ENCODE data around the gene TEKT3.
A peak's percentile ranks its signal among the peaks of the same experiment; 100 is the strongest.

TEKT3 gene

GRCh38 chr17:15341385-15341849 lies at the start of gene TEKT3:
Gene TEKT3, minus strand, starts transcription at chr17:15341597. Its CDS starts 10,012 bp downstream, at chr17:15331585.
- peak within 1 kb of the TSS; percentile 66 for H3K9ac ChIP-seq (ENCODE audit: low read depth, low read length)
- peak within 1 kb of the TSS; percentile 76 for H3K4me3 ChIP-seq (ENCODE audit: low read depth, low read length)
- no peaks in the 10 kb centered on the region for H3K4me1 ChIP-seq (ENCODE audit: control insufficient read depth, insufficient read depth, low read length)
- H3K27me3 ChIP-seq (ENCODE audit: control insufficient read depth, insufficient read depth, low read length): peaks cover 24% of the 10 kb centered on the region
- H3K9me3 ChIP-seq (ENCODE audit: control insufficient read depth, insufficient read depth, low read length): no peaks in the 10 kb centered on the region
- no peaks in the 10 kb centered on the region for H3K36me3 ChIP-seq (ENCODE audit: control insufficient read depth, insufficient read depth, low read length)

GRCh38 chr17:15388356-15389041 lies 47.1 kb upstream of the TEKT3 start:
- Histone ChIP-seq H3K4me3 (ENCODE audit: low read depth, low read length) (no peak overlapping the region), H3K27me3 (ENCODE audit: control insufficient read depth, insufficient read depth, low read length) (no peaks in the 10 kb centered on the region), H3K9ac (ENCODE audit: low read depth, low read length) (no peak overlapping the region), H3K36me3 (ENCODE audit: control insufficient read depth, insufficient read depth, low read length) (no peaks in the 10 kb centered on the region), H3K9me3 (ENCODE audit: control insufficient read depth, insufficient read depth, low read length) (no peaks in the 10 kb centered on the region), H3K4me1 (ENCODE audit: control insufficient read depth, insufficient read depth, low read length) (no peaks in the 10 kb centered on the region)

GRCh38 chr17:15386083-15386482 lies 44.7 kb upstream of the TEKT3 start:
- no peak overlapping the region for H3K9ac ChIP-seq (ENCODE audit: low read depth, low read length)
- H3K9me3 ChIP-seq (ENCODE audit: control insufficient read depth, insufficient read depth, low read length): no peaks in the 10 kb centered on the region
- H3K4me3 ChIP-seq (ENCODE audit: low read depth, low read length): no peak overlapping the region

GRCh38 chr17:15385305-15385704 lies 43.9 kb upstream of the TEKT3 start:
- H3K4me3 ChIP-seq (ENCODE audit: low read depth, low read length): no peak overlapping the region
- H3K9ac ChIP-seq (ENCODE audit: low read depth, low read length): no peak overlapping the region
- H3K36me3 ChIP-seq (ENCODE audit: control insufficient read depth, insufficient read depth, low read length): no peaks in the 10 kb centered on the region
- H3K9me3 ChIP-seq (ENCODE audit: control insufficient read depth, insufficient read depth, low read length): no peaks in the 10 kb centered on the region
- H3K27me3 ChIP-seq (ENCODE audit: control insufficient read depth, insufficient read depth, low read length): no peaks in the 10 kb centered on the region
- H3K4me1 ChIP-seq (ENCODE audit: control insufficient read depth, insufficient read depth, low read length): no peaks in the 10 kb centered on the region

More at GRCh38 chr17:15386083-15386482, 44.7 kb upstream of the TEKT3 start:
- Histone ChIP-seq H3K4me1 (ENCODE audit: control insufficient read depth, insufficient read depth, low read length) (no peaks in the 10 kb centered on the region), H3K27me3 (ENCODE audit: control insufficient read depth, insufficient read depth, low read length) (no peaks in the 10 kb centered on the region), H3K36me3 (ENCODE audit: control insufficient read depth, insufficient read depth, low read length) (no peaks in the 10 kb centered on the region)

GRCh38 chr17:15384142-15384787 lies 42.9 kb upstream of the TEKT3 start:
- no peaks in the 10 kb centered on the region for H3K4me1 ChIP-seq (ENCODE audit: control insufficient read depth, insufficient read depth, low read length)
- no peaks in the 10 kb centered on the region for H3K36me3 ChIP-seq (ENCODE audit: control insufficient read depth, insufficient read depth, low read length)
- no peaks in the 10 kb centered on the region for H3K27me3 ChIP-seq (ENCODE audit: control insufficient read depth, insufficient read depth, low read length)
- no peaks in the 10 kb centered on the region for H3K9me3 ChIP-seq (ENCODE audit: control insufficient read depth, insufficient read depth, low read length)
- H3K4me3 ChIP-seq (ENCODE audit: low read depth, low read length): no peak overlapping the region
- H3K9ac ChIP-seq (ENCODE audit: low read depth, low read length): no peak overlapping the region

GRCh38 chr17:15382914-15383313 lies 41.5 kb upstream of the TEKT3 start:
- no peak overlapping the region for H3K9ac ChIP-seq (ENCODE audit: low read depth, low read length)
- no peak overlapping the region for H3K4me3 ChIP-seq (ENCODE audit: low read depth, low read length)
- no peaks in the 10 kb centered on the region for H3K4me1 ChIP-seq (ENCODE audit: control insufficient read depth, insufficient read depth, low read length)
- no peaks in the 10 kb centered on the region for H3K27me3 ChIP-seq (ENCODE audit: control insufficient read depth, insufficient read depth, low read length)
- H3K9me3 ChIP-seq (ENCODE audit: control insufficient read depth, insufficient read depth, low read length): no peaks in the 10 kb centered on the region
- H3K36me3 ChIP-seq (ENCODE audit: control insufficient read depth, insufficient read depth, low read length): no peaks in the 10 kb centered on the region

- H3K4me1 ChIP-seq (ENCODE audit: control insufficient read depth, insufficient read depth, low read length): no peaks in the 10 kb centered on the region
- H3K4me3 ChIP-seq (ENCODE audit: low read depth, low read length): no peak overlapping the region
- H3K36me3 ChIP-seq (ENCODE audit: control insufficient read depth, insufficient read depth, low read length): no peaks in the 10 kb centered on the region
- H3K9me3 ChIP-seq (ENCODE audit: control insufficient read depth, insufficient read depth, low read length): no peaks in the 10 kb centered on the region
- no peak overlapping the region for H3K9ac ChIP-seq (ENCODE audit: low read depth, low read length)
- H3K27me3 ChIP-seq (ENCODE audit: control insufficient read depth, insufficient read depth, low read length): no peaks in the 10 kb centered on the region
Measured at GRCh38 chr17:15381707-15382106, 40.3 kb upstream of the TEKT3 start.

GRCh38 chr17:15380446-15380845 lies 39.0 kb upstream of the TEKT3 start:
- no peak overlapping the region for H3K9ac ChIP-seq (ENCODE audit: low read depth, low read length)
- no peak overlapping the region for H3K4me3 ChIP-seq (ENCODE audit: low read depth, low read length)
- H3K4me1 ChIP-seq (ENCODE audit: control insufficient read depth, insufficient read depth, low read length): no peaks in the 10 kb centered on the region
- no peaks in the 10 kb centered on the region for H3K36me3 ChIP-seq (ENCODE audit: control insufficient read depth, insufficient read depth, low read length)
- no peaks in the 10 kb centered on the region for H3K27me3 ChIP-seq (ENCODE audit: control insufficient read depth, insufficient read depth, low read length)
- H3K9me3 ChIP-seq (ENCODE audit: control insufficient read depth, insufficient read depth, low read length): no peaks in the 10 kb centered on the region

- Histone ChIP-seq H3K36me3 (ENCODE audit: control insufficient read depth, insufficient read depth, low read length) (no peaks in the 10 kb centered on the region), H3K4me1 (ENCODE audit: control insufficient read depth, insufficient read depth, low read length) (no peaks in the 10 kb centered on the region)
Measured at GRCh38 chr17:15379659-15380058, 38.3 kb upstream of the TEKT3 start.

GRCh38 chr17:15378243-15378642 lies 36.8 kb upstream of the TEKT3 start:
- H3K4me3 ChIP-seq (ENCODE audit: low read depth, low read length): no peak overlapping the region

More at GRCh38 chr17:15379659-15380058, 38.3 kb upstream of the TEKT3 start:
- Histone ChIP-seq H3K4me3 (ENCODE audit: low read depth, low read length) (no peak overlapping the region), H3K9me3 (ENCODE audit: control insufficient read depth, insufficient read depth, low read length) (no peaks in the 10 kb centered on the region), H3K27me3 (ENCODE audit: control insufficient read depth, insufficient read depth, low read length) (no peaks in the 10 kb centered on the region), H3K9ac (ENCODE audit: low read depth, low read length) (no peak overlapping the region)

GRCh38 chr17:15377616-15378015 lies 36.2 kb upstream of the TEKT3 start:
- H3K4me3 ChIP-seq (ENCODE audit: low read depth, low read length): no peak overlapping the region
- no peaks in the 10 kb centered on the region for H3K4me1 ChIP-seq (ENCODE audit: control insufficient read depth, insufficient read depth, low read length)
- H3K27me3 ChIP-seq (ENCODE audit: control insufficient read depth, insufficient read depth, low read length): no peaks in the 10 kb centered on the region
- H3K9ac ChIP-seq (ENCODE audit: low read depth, low read length): no peak overlapping the region
- H3K36me3 ChIP-seq (ENCODE audit: control insufficient read depth, insufficient read depth, low read length): no peaks in the 10 kb centered on the region
- H3K9me3 ChIP-seq (ENCODE audit: control insufficient read depth, insufficient read depth, low read length): no peaks in the 10 kb centered on the region

More at GRCh38 chr17:15378243-15378642, 36.8 kb upstream of the TEKT3 start:
- Histone ChIP-seq H3K9me3 (ENCODE audit: control insufficient read depth, insufficient read depth, low read length) (no peaks in the 10 kb centered on the region), H3K4me1 (ENCODE audit: control insufficient read depth, insufficient read depth, low read length) (no peaks in the 10 kb centered on the region), H3K27me3 (ENCODE audit: control insufficient read depth, insufficient read depth, low read length) (no peaks in the 10 kb centered on the region), H3K36me3 (ENCODE audit: control insufficient read depth, insufficient read depth, low read length) (no peaks in the 10 kb centered on the region), H3K9ac (ENCODE audit: low read depth, low read length) (no peak overlapping the region)

- Histone ChIP-seq H3K9ac (ENCODE audit: low read depth, low read length) (no peak overlapping the region), H3K4me1 (ENCODE audit: control insufficient read depth, insufficient read depth, low read length) (no peaks in the 10 kb centered on the region), H3K27me3 (ENCODE audit: control insufficient read depth, insufficient read depth, low read length) (no peaks in the 10 kb centered on the region)
Measured at GRCh38 chr17:15377200-15377599, 35.8 kb upstream of the TEKT3 start.

More at GRCh38 chr17:15377200-15377599, 35.8 kb upstream of the TEKT3 start:
- Histone ChIP-seq H3K9me3 (ENCODE audit: control insufficient read depth, insufficient read depth, low read length) (no peaks in the 10 kb centered on the region), H3K36me3 (ENCODE audit: control insufficient read depth, insufficient read depth, low read length) (no peaks in the 10 kb centered on the region), H3K4me3 (ENCODE audit: low read depth, low read length) (no peak overlapping the region)

Measured in iPS-15b (cell line).